Stimulated activated CD8-positive, alpha-beta memory T cell treated with anti-CD3 and anti-CD28 coated beads, Interleukin-15, amount 100 ng/mL, for 4 hours (primary cell): ENCODE measurements around the gene OR9K2.
A peak's percentile ranks its signal among the peaks of the same experiment; 100 is the strongest.
"Not testable (repeated sequence)": the region's sequence is repeated elsewhere in the genome, so short reads cannot be mapped to it uniquely, and the experiment has no call there.

ENCODE experiments used
- DNase-seq, 2 donors: peaks; one replicate each; pipeline ENCODE4 v3.0.0-alpha.2; 2020; ENCODE audit warnings: low read depth in 2 of 2

OR9K2 gene, protein sequence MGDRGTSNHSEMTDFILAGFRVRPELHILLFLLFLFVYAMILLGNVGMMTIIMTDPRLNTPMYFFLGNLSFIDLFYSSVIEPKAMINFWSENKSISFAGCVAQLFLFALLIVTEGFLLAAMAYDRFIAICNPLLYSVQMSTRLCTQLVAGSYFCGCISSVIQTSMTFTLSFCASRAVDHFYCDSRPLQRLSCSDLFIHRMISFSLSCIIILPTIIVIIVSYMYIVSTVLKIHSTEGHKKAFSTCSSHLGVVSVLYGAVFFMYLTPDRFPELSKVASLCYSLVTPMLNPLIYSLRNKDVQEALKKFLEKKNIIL

GRCh38 chr12:55126106-55126505 lies at the start of gene OR9K2:
Gene OR9K2 (plus strand): TSS chr12:55126406. CDS start chr12:55129835, 3,429 bp downstream.
- DNase-seq: no peak

- DNase-seq: no peak
Observed at GRCh38 chr12:55092579-55092978, 33.6 kb upstream of the OR9K2 start.

DNA sequence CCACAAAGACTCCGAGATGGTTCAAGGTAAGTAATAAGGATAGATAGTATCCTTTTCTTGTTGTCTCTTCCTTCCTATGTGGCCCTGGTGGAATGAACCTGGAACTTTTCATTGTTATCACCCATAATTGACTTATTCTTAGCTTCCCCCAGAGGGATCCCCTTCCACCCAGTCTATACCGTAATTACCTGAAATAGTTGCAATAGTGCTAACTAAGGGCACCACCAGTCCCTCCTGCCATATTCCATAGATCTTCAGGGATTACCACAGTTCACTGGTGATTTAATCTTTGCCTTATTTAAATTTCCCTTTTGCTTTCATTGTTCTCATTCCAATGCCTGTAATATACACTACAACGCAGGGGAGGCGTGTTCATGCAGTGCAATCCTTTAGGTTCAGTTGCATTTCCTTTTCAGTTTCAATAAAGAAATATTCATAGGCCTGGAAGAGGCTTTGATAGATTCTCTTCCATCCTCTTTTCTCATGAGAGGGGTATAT lies 13.8 kb upstream of the OR9K2 start:
- DNase-seq: no peak

- DNase-seq: no peak
Observed at GRCh38 chr12:55116152-55116551, 10.1 kb upstream of the OR9K2 start.

DNA sequence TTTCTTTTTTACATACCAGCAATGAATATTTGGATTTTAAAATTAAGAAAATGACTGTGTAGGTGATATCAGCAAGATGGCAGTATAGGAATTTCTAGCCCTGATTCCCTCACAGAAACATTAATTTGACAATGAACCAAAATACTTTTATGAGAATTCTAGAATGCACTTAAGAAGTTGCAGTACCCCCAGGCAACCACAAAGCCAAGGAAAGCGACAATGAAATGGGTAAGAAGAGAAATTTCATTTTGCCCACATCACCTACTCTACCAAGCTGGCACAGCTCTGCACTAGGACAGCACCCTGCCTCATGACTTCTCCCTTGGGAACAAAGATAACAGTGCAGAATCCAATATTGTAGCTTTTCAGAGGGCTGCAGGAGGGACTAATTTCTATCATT lies 6.6 kb downstream of the OR9K2 start:
- DNase-seq: no peak

DNA sequence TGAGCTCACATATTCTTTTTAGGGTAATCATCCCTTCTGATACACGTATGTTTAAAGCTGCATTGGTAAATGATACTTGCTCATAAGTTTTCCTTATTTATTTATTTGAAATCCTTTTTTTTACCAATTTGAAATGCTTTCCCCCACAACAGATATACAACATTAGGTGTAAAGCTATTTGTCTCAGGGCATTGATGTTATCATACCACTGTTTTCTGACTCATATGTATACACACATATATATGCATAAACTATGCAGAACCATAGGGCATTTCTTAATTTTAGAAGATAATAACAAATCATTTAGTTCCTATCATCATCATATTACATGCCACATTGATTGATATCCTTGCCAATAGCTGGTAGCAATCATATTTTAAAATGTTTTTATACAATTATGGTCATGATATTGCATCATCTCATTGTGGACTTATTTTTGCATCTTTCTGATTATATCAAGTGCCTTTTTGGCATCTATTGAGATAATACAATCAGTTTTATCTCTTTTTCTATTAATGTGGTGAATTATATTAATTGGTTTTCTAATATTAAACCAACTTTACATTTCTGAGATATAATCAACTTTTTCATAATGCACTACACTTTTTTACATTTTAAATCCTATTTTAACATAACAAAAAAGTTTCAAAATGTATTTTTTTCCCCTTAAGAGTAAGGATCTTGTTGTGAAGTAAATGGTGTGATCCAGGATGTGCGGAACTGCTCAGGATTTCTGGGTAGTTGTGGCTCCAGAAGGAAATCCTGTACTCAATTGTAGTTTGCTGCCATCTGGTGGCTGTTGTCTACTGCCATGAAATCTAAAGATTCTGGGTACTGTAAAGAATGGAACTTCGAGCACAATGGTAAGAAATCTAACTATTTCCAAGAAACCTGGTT lies 16.7 kb downstream of the OR9K2 start:
- peak in 1 of 2 donors; percentile 8 for DNase-seq

- no peak for DNase-seq
Observed at GRCh38 chr12:55143566-55143870, 17.3 kb downstream of the OR9K2 start.

DNA sequence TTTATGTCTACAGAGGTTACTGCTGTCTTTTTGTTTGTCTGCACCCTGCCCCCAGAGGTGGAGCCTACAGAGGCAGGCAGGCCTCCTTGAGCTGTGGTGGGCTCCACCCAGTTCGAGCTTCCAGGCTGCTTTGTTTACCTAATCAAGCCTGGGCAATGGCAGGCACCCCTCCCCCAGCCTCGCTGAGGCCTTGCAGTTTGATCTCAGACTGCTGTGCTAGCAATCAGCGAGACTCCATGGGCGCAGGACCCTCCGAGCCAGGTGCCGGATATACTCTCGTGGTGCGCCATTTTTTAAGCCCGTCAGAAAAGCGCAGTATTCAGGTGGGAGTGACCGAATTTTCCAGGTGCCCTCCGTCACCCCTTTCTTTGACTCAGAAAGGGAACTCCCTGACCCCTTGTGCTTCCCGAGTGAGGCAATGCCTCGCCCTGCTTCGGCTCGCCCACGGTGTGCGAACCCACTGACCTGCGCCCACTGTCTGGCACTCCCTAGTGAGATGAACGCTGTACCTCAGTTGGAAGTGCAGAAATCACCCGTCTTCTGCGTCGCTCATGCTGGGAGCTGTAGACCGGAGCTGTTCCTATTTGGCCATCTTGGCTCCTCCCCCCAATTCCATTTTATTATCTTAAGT lies 40.9 kb downstream of the OR9K2 start:
- DNase-seq: not testable (repeated sequence)

DNA sequence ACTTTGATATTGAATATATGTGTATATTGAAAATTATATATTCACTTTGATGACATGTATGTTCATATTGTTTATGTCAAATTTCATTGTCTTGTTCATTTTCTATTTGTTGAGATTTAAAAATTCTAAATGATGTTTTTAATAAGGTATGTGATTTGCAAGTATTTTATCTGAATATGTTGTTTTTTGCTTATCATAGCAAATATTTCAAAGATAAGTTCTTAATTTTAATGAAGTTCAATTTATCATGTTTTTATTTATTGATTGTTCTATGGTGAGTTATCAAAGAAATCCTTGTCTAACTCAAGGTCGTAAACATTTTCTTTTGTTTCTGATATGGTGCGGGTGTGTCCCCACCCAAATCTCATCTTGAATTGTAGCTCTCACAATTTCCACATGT lies 45.2 kb downstream of the OR9K2 start:
- DNase-seq: no peak

- DNase-seq: not testable (repeated sequence)
Observed at GRCh38 chr12:55171846-55172245, 45.6 kb downstream of the OR9K2 start.

GRCh38 chr12:55172686-55173085 lies 46.5 kb downstream of the OR9K2 start:
- no peak for DNase-seq

DNA sequence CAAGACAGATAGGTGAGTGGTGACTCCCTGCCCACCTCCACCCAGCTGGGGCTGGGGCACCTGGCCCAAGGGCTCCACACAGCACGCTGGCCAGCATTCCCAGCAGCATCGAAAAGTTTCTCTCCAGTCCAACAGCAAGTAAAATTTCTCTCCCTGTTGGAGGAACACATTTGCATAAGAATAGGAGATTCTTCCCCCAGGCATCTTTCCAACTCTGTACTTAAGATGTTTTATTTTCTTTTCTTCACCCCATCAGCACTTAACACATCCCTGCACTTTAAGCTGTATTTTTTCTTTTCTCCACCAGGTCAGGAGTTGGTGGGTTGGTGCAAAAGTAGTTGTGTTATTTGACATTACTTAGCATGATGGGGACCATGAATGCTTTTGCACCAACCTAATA lies 47.2 kb downstream of the OR9K2 start:
- DNase-seq: no peak
